NOMO-1 (cell line): Measurements from ENCODE around the gene IGF1.

Source experiments
- DNase-seq, 2 experiments: peaks; one replicate each; lab custom pipeline; 2025; ENCODE audit not compliant: unreplicated experiment in 2 of 2; lab: John Stamatoyannopoulos, UW

Gene IGF1

DNA sequence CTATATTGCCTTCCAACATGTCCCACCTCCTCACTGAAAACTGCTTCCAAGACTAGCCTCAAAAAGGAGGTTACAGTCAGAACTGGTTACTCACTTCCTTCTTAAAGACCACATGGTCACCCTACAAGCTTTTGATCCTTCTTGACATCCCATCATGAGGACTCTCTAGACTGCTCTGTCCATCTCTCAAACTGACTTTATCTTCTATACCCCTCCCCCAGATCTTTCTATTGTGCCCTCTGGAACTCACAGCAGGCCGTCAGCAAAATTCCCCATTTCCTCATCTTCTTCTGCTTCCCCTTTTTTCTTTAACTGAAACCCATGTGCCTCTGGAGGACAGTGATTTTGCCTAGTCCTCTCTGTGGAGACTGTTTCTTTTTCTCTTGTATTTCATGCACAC is 18.1 kb upstream of the IGF1 start:
- peak; percentile 13 to 59 for DNase-seq

DNA sequence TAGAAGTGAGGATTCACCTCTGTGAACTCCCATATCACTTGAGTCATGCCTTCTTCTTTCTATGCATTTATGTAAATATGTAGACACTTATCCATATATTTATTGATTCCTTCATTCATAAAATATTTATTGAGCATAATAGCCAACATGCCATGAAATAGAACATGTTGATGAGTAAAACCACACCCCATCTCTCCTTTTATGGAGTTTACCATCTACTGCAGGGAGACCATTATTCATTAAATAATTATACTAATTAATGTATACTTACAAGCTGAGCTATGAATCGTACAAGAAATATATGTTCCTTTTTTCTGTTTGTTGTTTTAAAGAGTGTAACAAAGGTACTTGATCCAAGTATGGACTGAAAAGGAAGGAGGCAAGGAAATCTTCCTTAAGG is 17.4 kb upstream of the IGF1 start:
- DNase-seq = no peak

DNA sequence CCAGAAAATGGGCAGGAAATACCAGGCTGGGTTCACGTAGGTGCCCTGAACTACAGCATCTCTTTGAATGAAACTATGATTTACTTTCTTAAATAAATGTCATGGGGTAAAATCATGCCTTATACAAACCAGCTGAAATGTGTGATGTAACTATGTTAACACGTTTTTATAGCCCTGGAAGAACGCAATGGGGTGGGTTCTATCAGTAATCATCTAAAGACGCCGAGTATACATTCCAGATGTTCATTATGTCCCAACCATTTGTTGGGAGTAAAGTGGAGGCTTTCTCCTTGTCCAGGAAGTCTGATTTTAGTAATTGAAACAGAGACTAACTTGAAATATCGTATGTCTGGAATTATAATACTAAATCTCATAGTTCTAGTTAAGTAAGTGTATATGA is 16.2 kb upstream of the IGF1 start:
- no peak for DNase-seq

DNA sequence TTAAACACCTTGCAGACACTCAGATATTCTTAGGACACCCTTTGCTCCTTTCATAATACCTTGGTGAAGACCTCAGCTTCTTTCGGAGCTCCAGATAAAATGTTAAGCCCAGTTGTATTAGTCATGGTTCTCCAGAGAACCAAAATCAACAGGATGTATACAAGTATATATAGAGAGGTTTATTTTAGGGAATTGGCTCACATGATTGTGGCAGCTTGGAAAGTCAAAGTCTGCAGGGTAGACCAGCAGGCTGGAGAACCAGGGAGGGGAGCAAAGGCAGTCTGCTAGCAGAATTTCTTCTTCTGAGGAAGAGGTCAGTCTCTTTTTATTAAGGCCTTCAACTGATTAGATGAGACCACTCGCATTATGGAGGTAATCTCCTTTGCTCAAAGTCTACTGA is 6.9 kb upstream of the IGF1 start:
- DNase-seq = no peak

DNA sequence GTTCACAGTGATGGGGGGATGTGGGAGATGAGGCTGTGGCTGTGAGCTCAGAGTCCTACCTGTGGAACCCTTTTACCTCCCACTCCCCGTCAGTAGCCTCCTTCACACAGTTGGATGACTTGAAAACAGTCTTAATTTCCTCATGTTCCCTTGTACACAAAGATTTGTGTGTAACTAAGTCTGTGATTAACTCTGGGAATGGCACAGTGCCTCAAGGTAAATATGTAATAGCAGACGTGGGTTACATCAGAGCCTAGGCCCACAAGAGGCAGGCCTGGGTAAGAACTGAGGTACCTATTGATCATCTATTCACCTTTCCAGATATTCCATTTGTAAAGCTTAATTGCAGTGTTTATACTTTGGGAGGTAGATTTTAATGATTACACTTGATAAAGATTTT is 5.8 kb upstream of the IGF1 start:
- DNase-seq = no peak

DNA sequence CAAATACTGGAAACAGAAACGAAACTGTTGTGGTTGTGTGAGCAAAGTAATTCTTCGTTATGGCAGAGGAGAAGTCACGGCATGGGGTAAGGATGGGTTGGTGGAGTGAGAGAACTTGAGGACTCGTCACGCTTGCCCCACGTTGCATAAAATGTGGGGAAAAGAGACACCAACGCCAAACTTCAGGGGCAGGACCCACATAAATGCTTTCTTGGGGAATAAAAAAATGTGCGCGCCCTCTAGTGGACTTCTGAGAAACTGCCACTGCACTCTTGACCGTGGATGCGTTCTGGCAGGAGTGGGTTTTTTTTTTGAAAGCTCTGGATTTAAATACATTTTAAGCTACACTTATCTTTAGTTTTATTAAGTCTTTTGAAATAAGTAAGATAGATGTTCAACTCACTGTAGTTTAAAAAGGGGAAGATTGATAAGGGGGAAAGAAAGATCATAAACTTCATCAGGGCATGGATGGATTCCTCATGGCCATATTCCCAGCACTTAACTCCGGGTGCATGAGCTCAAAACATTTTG is 4.1 kb upstream of the IGF1 start:
- DNase-seq = peak; percentile 89 to 94

DNA sequence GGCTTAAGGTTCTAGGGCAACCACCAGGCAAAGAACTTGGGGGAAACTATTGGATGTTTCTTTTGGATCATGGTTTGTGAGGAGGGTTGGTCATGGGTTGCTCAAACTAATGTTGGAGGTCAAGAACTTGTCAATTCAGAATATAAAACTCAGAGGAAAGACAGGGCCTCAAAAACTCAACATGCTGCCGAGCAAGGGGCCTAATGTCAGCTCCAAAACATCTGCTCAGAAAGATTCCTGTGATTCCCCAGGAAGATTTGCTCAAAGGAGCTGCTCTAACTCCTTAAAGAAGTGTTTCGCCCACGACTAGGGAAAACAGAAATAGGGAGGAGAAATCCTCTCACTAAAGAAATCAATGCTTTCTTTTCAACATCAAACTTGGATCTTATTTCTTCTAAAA is 3.7 kb upstream of the IGF1 start:
- no peak for DNase-seq

DNA sequence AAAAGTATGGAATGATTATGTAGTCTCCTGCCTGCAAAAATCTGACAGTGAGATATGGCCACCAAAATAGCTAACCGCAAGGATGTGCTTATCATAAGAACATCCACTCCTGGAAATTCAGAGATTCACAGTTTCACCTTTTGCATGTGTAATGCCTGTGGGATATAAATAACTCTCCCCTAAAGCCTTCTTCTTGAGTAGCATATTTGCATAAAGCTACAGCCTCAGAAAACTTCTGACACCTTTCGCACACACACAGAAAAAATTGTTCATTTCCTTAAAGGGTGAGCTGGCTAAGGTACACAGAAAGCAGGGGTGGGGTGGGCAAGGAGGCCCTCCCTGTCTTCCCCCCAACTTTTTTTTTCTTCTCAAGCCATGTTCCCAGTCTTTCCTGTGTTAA is 3.1 kb upstream of the IGF1 start:
- peak in 1 of 2 experiments; percentile 22 for DNase-seq

DNA sequence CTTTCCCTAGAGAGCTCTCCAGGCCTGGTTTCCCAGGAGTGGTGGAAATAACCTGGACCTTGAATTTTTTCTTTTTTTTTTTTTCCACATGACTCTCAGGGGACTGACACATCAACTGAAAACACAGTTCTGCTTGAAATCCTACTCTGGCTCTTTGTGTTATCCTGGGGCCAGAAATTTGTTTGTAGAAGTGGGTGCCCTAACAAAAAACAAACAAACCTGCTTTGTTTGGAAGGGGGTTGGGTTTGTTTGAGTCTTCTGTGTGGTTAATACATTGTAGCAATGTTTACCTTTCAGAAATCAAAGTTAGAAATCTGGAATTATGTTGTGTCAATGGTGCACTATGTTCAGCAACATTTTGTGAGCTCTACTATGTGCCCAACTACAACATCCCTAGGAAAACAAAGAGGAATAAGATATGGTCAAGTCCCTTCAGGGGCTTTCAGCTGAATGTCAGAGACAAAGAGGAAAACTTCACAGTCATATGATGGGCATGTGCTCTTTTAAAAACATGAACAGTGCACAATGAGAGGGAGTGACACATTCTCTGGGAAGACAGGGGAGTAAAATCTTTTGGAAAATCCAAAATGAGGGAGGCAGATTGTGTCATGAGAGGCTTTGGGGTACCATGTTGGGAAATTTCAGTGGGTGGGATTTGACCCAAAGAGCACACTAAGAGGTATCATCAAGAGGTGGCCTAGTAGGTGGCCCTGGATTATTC is 1.5 kb upstream of the IGF1 start:
- no peak for DNase-seq

DNA sequence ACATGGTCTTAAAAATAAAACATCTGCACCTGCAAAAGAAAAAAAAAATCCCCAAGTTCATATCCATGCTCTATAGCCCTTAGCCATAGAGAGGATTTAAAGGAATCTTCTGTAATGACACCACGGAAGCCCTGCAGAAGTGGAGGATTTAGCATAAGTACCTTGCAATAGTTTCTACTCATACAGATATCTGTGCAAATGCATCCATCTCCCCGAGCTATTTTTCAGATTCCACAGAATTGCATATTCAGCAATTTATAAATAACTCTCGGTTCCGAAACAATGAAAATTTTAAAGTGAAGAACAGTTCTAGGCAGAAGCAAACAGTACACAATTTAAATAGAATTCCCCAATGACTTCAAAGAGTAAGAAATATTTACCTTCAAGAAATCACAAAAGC is 424 bp downstream of the IGF1 start:
- DNase-seq = no peak

DNA sequence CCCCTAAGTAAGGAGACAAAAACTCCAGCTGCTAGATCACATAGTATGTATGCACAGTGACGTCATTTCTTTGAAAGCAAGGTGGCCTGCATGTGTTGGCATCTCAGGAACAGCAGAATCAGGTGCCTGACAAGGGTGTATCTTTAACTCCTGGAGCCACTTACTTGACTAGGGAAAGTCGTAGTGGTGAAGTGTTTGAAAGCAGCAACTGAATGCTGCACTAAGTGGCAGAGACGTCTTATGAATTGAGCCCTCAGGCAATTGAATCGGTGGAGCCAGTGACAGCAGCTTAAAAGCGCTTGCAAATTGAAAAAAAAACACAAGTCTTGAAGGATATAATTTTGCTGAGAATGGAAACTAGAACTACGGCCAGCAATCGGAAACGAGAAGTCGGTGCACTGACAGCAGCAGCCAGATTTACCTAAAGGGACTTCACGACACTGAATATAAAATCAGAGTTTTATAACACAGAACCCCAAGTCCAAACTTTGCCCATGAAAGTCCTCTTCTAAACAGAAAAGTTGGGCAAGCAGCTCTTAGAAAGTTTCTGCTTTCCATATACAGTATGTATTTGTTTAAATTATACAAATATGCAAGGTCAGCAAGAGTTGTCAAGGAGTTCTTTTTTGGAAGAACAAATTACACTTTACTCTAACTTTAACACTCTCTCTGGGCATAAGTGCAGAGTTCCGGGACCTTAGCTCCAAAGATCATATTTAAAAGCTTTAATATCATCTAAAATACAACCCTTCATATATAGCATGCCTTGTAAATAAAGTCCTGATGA is 1.1 kb downstream of the IGF1 start:
- DNase-seq = peak; percentile 17 to 64

DNA sequence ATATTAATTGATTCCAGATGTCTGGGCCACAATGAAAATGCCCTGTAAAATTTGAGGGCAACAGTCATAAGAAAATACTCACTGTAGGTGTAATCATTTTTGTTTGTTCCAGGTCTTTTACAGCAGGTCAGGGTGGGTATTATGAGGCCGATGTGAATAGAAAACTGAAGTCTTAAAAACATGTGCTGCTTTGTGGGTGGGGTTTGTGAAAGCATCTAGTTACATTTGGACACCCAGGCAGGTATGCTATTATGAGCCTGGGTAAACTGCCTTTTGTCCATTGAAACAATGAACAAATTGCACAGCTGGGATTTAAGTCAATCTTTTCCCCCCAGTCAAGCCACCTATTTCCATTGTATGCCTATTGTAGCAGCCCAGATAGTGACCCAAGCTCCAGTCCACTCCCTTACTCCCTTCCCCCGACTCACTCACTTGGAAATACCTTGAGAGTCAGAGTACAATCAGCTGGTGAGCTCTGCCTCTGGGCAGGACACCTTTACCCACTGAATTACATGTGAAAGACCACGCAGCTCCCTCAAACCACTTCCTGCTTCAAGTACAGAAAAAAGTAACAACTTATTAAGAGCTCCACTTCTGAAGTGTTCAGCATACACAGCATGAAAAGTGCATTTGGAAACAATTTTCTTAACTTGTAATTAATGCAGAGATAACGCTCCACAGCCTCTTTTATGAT is 1.8 kb downstream of the IGF1 start:
- peak in 1 of 2 experiments; percentile 45 for DNase-seq

DNA sequence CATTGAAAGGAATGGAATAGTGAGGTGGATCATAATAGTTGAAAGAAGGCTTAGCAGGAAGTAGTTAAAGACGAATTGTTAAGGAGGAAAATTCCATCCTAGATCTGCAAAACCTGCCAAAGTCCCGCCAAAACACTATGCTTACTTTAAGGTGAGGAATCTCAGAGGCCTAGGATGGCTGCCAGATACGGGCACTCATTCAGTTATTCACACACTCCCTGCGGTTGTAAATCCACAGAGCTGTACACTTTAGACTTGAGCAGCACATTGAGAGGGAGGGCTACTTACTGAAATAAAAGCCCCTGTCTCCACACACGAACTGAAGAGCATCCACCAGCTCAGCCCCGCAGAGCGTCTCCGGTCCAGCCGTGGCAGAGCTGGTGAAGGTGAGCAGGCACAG is 5.0 kb downstream of the IGF1 start:
- no peak for DNase-seq

DNA sequence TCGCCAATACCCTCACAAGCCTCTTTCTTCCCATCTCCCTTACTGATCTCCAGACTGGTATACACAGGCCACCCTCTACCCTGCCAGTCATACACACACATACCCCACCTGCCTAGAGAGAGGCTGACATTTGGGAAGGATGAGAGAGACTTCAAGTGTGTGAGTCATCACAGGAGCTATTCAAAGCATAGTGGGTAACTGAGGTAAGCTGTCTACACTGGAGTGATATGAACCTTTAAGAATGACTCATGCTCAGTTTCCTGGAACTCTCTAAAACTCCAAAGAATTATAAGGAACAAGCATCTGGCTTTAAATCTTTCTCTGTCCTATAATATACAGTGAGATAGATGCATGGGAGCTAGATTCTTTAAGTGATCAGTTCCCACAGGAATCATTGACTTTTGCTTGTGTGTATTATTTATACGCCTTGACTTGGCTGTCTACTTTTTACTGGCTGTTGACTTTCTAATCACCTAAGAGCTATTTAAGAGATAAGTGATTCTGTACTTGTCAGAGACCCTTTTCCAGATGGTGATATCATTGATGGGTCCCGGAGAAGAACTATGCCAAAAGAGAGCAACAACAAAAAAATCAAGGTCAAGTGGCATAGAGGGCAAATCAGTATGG is 5.8 kb downstream of the IGF1 start:
- DNase-seq = no peak

DNA sequence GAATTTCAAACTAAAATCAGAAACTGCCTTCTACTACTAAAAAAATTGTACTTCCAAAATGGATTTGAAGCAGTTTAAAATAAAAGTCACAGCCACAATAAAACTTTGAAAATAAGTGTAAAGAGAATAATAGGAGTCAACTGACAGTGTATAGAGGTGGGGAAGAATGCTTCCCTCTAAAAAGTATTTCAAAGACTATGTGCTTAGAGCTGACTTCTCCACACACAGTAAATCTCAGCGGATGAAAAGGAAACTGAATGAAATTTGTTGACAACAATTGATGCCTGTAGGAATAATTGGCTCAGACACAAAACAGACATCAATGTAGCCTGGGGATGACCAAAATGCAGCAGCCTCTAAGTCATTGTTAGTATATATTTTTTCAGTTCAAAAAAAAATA is 7.9 kb downstream of the IGF1 start:
- no peak for DNase-seq

DNA sequence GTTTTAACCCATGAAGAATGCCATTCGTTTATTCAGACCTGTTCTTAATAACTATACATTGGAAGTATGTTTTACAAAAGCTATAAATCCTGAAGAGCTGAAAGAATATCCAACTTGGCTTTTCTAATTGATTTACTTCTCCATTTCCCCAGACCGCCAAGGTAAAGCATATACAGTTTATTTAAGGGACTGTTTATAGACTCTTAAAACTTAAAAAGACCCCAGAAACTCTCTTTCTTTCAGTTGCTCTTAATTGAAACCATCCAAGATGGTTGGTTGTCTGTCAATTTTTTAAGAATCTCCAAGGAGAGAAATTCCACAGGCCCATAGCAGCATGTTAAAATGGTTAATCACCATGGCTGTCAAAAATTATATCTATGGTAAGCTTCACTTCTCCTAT is 8.8 kb downstream of the IGF1 start:
- DNase-seq = no peak

DNA sequence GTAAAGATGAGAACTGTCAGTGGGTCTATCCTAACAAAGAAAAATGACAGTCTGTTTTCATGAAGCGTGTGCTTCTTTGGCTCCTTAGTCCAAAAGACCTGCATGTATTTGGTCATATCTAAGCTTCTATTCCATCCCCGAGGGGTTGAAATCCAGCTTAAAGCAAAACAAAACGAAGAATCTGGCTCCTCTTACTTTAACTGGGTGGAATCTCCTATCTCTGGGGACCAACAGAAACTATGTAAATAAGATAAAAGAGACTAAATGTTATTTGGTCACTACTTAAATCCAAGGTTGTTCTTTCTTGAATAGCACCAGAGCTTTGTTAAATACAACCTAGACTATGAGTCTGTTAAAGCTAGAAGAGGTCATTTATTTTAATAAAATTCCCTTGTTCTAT is 9.4 kb downstream of the IGF1 start:
- no peak for DNase-seq

DNA sequence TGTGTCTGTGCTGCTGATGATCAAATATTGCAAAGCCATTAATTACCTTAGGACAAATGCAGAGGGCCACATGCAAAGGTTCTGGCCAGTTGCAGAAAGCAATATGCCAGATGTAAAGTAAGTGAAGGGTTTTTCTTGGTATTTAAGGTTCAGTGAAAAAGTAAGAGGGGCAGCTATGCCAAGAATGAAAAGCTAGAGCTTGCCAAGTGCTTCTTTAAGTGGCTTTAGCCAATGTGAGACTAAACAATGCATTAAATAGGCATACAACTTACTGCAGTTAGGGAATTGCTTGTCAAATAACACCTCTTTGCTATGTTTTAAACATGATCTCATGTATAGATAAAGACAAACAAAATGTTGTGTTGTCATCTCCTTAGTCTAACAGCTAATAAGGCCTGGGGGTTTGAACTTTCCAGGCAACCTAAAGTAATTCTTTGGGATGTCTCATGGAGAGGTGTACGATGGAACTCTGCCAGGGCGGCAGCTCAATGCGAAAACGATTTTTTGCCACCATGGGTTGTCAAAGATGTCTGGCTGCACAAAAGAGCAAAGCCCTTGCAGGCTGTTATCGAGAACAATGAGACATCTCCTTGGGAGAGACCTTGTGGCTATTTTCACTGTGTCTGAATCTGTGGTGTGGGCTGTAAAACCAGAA is 12.0 kb downstream of the IGF1 start:
- DNase-seq = no peak

DNA sequence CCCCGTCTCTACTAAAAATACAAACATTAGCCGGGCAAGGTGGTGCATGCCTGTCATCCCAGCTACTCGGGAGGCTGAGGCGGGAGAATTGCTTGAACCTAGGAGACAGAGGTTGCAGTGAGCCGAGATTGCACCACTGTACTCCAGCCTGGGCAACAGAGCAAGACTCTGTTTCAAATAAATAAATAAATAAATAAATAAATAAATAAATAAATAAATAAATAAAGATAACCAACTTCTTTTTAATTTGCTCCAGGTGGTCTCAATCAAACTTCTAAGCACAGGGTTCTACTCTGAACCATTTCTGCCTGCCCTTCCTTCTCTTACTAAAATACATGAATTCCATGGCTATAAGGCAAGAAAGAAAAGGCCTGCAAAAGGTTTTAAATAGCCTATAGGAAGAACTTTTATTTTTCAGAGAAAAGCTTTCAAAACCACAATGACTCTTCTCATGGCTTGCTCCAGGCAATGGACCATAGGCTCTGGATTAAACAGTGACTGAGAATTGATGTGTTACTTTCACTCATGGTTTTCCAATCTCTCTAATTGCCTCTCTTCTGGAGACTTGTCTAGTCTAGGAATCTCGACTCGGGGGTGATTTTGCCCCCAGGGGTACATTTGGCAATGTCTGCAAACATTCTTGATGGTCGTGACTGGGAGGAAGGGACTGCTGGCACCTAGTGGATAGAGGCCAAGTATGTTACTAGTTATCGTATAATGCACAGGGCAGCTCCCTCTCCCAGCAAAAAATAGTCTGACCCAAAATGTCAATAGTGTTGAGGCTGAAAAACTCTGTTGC is 14.4 kb downstream of the IGF1 start:
- DNase-seq = no peak
